Measurements from ENCODE around the gene CTNS.

DNA sequence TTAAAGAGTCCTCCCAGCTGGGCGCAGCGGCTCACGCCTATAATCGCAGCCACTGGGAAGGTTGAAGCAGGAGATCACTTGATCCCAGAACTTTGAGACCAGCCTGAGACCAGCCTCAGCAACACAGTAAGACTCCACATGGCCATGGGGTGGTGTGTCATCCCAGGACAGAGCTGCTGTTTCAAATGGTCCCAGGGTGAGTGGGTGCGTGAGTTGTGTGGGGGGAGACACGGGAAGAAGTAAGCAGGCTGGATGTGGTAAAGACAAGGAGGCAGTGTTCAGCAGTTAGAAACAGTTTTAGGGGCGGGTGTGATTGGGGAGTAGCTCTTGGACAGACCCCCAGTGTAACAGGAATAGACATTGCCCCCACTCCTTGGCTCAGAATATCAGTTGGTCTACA, 4.3 kb upstream of the CTNS start:
- TF ChIP-seq, protein P1, sequence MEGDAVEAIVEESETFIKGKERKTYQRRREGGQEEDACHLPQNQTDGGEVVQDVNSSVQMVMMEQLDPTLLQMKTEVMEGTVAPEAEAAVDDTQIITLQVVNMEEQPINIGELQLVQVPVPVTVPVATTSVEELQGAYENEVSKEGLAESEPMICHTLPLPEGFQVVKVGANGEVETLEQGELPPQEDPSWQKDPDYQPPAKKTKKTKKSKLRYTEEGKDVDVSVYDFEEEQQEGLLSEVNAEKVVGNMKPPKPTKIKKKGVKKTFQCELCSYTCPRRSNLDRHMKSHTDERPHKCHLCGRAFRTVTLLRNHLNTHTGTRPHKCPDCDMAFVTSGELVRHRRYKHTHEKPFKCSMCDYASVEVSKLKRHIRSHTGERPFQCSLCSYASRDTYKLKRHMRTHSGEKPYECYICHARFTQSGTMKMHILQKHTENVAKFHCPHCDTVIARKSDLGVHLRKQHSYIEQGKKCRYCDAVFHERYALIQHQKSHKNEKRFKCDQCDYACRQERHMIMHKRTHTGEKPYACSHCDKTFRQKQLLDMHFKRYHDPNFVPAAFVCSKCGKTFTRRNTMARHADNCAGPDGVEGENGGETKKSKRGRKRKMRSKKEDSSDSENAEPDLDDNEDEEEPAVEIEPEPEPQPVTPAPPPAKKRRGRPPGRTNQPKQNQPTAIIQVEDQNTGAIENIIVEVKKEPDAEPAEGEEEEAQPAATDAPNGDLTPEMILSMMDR (conservative IDR thresholded peaks at IDR 0.05): no peak
- no peak for TF ChIP-seq ZFX (IDR thresholded peaks at IDR 0.05)
